GM23248 (cell line): ENCODE measurements around the gene NKX2-2. TPM values are rescaled to one million over a fixed set of nuclear protein-coding genes. Genes with fewer than 3 reads are reported as not detected.

Source experiments
- DNase-seq: peaks from one replicate; pipeline ENCODE4 v3.0.0-alpha.2; 2015
- H2AFZ ChIP-seq: fragments of 200-600 bp; sonication (generic); 2 replicates; pipeline ENCODE4 v1.6.1; 2016; ENCODE audit warnings: antibody characterized with exemption
- H3F3A ChIP-seq: fragments of 200-600 bp; sonication (generic); 2 replicates; pipeline ENCODE4 v1.6.1; 2016; ENCODE audit warnings: mild to moderate bottlenecking, antibody characterized with exemption, mixed run types; ENCODE audit not compliant: insufficient read depth
- H3K27ac ChIP-seq: fragments of 200-600 bp; sonication (generic); 2 replicates; pipeline ENCODE4 v1.5.1; 2016; ENCODE audit warnings: mild to moderate bottlenecking
- H3K27me3 ChIP-seq: fragments of 200-600 bp; sonication (generic); replicated peaks from 2 replicates; pipeline ENCODE4 v1.6.1; 2016; ENCODE audit warnings: mild to moderate bottlenecking; ENCODE audit not compliant: insufficient read depth
- H3K36me3 ChIP-seq: fragments of 200-600 bp; sonication (generic); 2 replicates; pipeline ENCODE4 v1.6.1; 2016; ENCODE audit warnings: low read depth, mild to moderate bottlenecking
- H3K4me1 ChIP-seq: fragments of 200-600 bp; sonication (generic); 2 replicates; pipeline ENCODE4 v1.6.1; 2016; ENCODE audit warnings: mild to moderate bottlenecking; ENCODE audit not compliant: insufficient read depth
- H3K4me2 ChIP-seq: fragments of 200-600 bp; sonication (generic); one replicate; pipeline ENCODE4 v1.6.1; 2016; ENCODE audit warnings: mild to moderate bottlenecking; ENCODE audit not compliant: unreplicated experiment
- H3K4me3 ChIP-seq: fragments of 200-600 bp; sonication (generic); 2 replicates; pipeline ENCODE4 v1.5.1; 2016; ENCODE audit warnings: mild to moderate bottlenecking
- H3K79me2 ChIP-seq: fragments of 200-600 bp; sonication (generic); 2 replicates; pipeline ENCODE4 v1.6.1; 2016; ENCODE audit warnings: mild to moderate bottlenecking; ENCODE audit not compliant: insufficient read depth
- H3K9ac ChIP-seq: fragments of 200-600 bp; sonication (generic); 2 replicates; pipeline ENCODE4 v1.6.1; 2016; ENCODE audit warnings: mild to moderate bottlenecking
- H3K9me2 ChIP-seq: fragments of 200-600 bp; sonication (generic); 2 replicates; pipeline ENCODE4 v1.6.1; 2016; ENCODE audit warnings: mixed run types, mild to moderate bottlenecking, moderate library complexity; ENCODE audit not compliant: insufficient read depth
- H3K9me3 ChIP-seq: fragments of 200-600 bp; sonication (generic); one replicate; pipeline ENCODE4 v1.6.1; 2017; ENCODE audit warnings: low read depth
- H4K20me1 ChIP-seq: fragments of 200-600 bp; sonication (generic); 2 replicates; pipeline ENCODE4 v1.6.0; 2016; ENCODE audit not compliant: insufficient read depth
- EZH2 ChIP-seq: fragments of 200-600 bp; sonication (generic); IDR thresholded peaks from 2 replicates; pipeline ENCODE4 v1.6.1; 2018; ENCODE audit warnings: antibody characterized with exemption, mild to moderate bottlenecking; ENCODE audit not compliant: insufficient read depth, poor library complexity, severe bottlenecking
- EZH2phosphoT487 ChIP-seq: fragments of 200-600 bp; sonication (generic); IDR thresholded peaks from 2 replicates; pipeline ENCODE4 v1.6.1; 2018; ENCODE audit warnings: antibody characterized with exemption, moderate library complexity, mild to moderate bottlenecking, low read depth; ENCODE audit not compliant: insufficient read depth
- WGBS, 2 experiments: methylation state at CpG; one replicate each; pipeline ENCODE4 v1.1.6; 2015 to 2017; ENCODE audit warnings: low lambda C conversion rate in 2 of 2, low coverage in 1 of 2; ENCODE audit errors: missing lambda C conversion rate in 2 of 2; 5-methylcytosine and 5-hydroxymethylcytosine counted together
- in situ Hi-C: fragments of 300-500 bp; cut with MboI; formaldehyde crosslinking; loops from 2 replicates; pipeline ENCODE4 v1.15.0; 2020
- polyA plus RNA-seq: library from polyadenylated mRNA; unstranded; fragments of >200 nt; fragmentation: Nextera tagmentation; extraction: Ambion mirVana; gene quantifications from 2 replicates; pipeline ENCODE4 v1.2.1, GENCODE V29; 2016
- total RNA-seq: library from RNA; depleted of rRNA; stranded (reverse); fragments of >200 nt; shearing (Covaris generic); gene quantifications from 2 replicates; pipeline ENCODE4 v1.2.3, GENCODE V29; 2014; rRNA removed

The NKX2-2 gene
- total RNA-seq (not detected in 2 replicates), polyA plus RNA-seq (not detected in 2 replicates)

GRCh38 chr20:21513881-21514540, at the start of gene NKX2-2:
Gene NKX2-2, minus strand, starts transcription at chr20:21514064. Its CDS starts 395 bp downstream, at chr20:21513669.
- Histone ChIP-seq H3K36me3 (no peaks in the 10 kb centered on the region), H3F3A (no peaks in the 10 kb centered on the region), H3K4me3 (peak within 1 kb of the TSS; percentile 16; the same call in 1 of the 2 replicates), H3K9ac (no peak within 1 kb of the TSS), H3K4me2 (no peak within 1 kb of the TSS), H4K20me1 (no peaks in the 10 kb centered on the region), H3K9me2 (no peaks in the 10 kb centered on the region), H3K4me1 (peaks cover 3% of the 10 kb centered on the region; the same call in 1 of the 2 replicates), H2AFZ (no peak within 1 kb of the TSS), H3K27me3 (peaks cover 89% of the 10 kb centered on the region), H3K9me3 (no peaks in the 10 kb centered on the region), H3K79me2 (no peaks in the 10 kb centered on the region), H3K27ac (no peak within 1 kb of the TSS)
- no peak for DNase-seq
- in situ Hi-C loops = no loop called here
- TF ChIP-seq EZH2phosphoT487 = 0 out of 2 replicates have a peak, but pooled peaks have one; percentile 65
- peak; percentile 98 for TF ChIP-seq EZH2
- WGBS, 2 experiments = 2 to 5% methylated on average over 40 to 45 of the region's 45 CpGs

- no peaks in the 10 kb centered on the region for H3F3A ChIP-seq
- no peak overlapping the region for H3K9ac ChIP-seq
- H3K27ac ChIP-seq = no peak overlapping the region
- DNase-seq = no peak
- no peaks in the 10 kb centered on the region for H3K36me3 ChIP-seq
- peaks cover 7% of the 10 kb centered on the region; the same call in 1 of the 2 replicates for H3K27me3 ChIP-seq
- no peak overlapping the region for H3K4me3 ChIP-seq
- H2AFZ ChIP-seq = no peak overlapping the region
- H4K20me1 ChIP-seq = no peaks in the 10 kb centered on the region
- no peak overlapping the region for H3K4me2 ChIP-seq
- WGBS, 2 experiments = 5 to 10% methylated on average over 5 of the region's 5 CpGs
- no peaks in the 10 kb centered on the region for H3K4me1 ChIP-seq
- in situ Hi-C loops = no loop called here
- TF ChIP-seq EZH2 (no peak), EZH2phosphoT487 (no peak)
- no peaks in the 10 kb centered on the region for H3K9me3 ChIP-seq
- H3K9me2 ChIP-seq = no peaks in the 10 kb centered on the region
- H3K79me2 ChIP-seq = no peaks in the 10 kb centered on the region
Observed at GRCh38 chr20:21562656-21563055, 48.8 kb upstream of the NKX2-2 start.

- H3K4me2 ChIP-seq = no peak overlapping the region
- TF ChIP-seq EZH2phosphoT487 (no peak), EZH2 (no peak)
- no peaks in the 10 kb centered on the region for H3K4me1 ChIP-seq
- no peak for DNase-seq
- WGBS, 2 experiments = 27 to 29% methylated on average over 7 of the region's 7 CpGs
- H3K36me3 ChIP-seq = no peaks in the 10 kb centered on the region
- in situ Hi-C loops = no loop called here
- no peak overlapping the region for H3K27ac ChIP-seq
- H3K4me3 ChIP-seq = no peak overlapping the region
- H3K79me2 ChIP-seq = no peaks in the 10 kb centered on the region
- H3K27me3 ChIP-seq = peaks cover 7% of the 10 kb centered on the region
- H3K9me2 ChIP-seq = no peaks in the 10 kb centered on the region
- no peaks in the 10 kb centered on the region for H3F3A ChIP-seq
- H4K20me1 ChIP-seq = no peaks in the 10 kb centered on the region
- no peak overlapping the region for H3K9ac ChIP-seq
- H3K9me3 ChIP-seq = no peaks in the 10 kb centered on the region
- H2AFZ ChIP-seq = no peak overlapping the region
Observed at GRCh38 chr20:21559305-21559704, 45.4 kb upstream of the NKX2-2 start.

GRCh38 chr20:21557241-21558020, 43.6 kb upstream of the NKX2-2 start:
- TF ChIP-seq EZH2 = no peak
- no peak for TF ChIP-seq EZH2phosphoT487
- Histone ChIP-seq H3K9me2 (no peaks in the 10 kb centered on the region), H3K27ac (no peak overlapping the region), H3K27me3 (no peaks in the 10 kb centered on the region; the same call in none of the 2 replicates), H3K79me2 (no peaks in the 10 kb centered on the region), H3K4me3 (no peak overlapping the region), H2AFZ (no peak overlapping the region), H3K4me1 (no peaks in the 10 kb centered on the region), H3K4me2 (no peak overlapping the region), H3K9me3 (no peaks in the 10 kb centered on the region), H4K20me1 (no peaks in the 10 kb centered on the region), H3F3A (no peaks in the 10 kb centered on the region), H3K9ac (no peak overlapping the region), H3K36me3 (no peaks in the 10 kb centered on the region)
- in situ Hi-C loops = no loop called here
- WGBS, 2 experiments = 49 to 51% methylated on average over 20 of the region's 20 CpGs
- DNase-seq = no peak
